ENCODE data around the gene ZNF408.

ZNF408 gene

GRCh38 chr11:46729110-46730027, 28.5 kb downstream of the ZNF408 start:
- no peak for DNase-seq

DNA sequence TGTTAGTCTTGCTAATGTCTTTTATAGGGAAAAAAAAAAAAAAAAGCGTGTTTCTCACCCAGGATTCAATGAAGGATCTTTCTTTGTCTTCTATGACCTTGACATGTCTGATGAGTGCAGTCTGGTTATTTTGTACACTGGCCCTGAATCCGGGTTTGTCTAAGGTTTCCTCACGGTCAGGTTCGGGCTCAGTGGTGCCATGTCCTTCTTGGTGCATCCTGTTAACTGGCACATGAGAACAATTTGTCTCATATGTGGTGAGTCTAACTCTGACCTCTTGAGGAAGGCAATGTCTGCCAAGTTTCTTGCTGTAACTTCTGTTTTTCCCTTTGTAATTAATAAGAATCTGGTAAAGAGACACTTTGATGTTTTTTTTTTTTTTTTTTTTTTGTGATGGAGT, 30.7 kb downstream of the ZNF408 start:
- no peak for DNase-seq

DNA sequence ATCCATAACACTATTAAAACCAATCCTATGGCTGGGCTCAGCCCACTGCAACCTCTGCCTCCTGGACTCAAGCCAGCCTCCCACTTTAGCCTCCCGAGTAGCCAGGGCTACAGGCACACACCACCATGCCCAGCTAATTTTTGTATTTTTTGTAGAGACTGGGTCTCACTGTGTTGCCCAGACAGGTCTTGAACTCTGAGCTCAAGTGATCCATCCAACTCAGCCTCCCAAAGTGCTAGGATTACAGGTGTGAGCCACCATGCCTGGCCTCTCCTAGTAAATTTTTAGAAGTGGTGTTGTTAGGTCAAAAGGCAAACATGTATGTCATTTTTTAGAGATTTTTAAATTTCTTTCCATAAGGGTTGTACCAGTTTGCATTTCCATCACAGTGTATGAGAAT, 32.4 kb downstream of the ZNF408 start:
- DNase-seq = no peak

GRCh38 chr11:46736146-46736545, 35.3 kb downstream of the ZNF408 start:
- DNase-seq = no peak

DNA sequence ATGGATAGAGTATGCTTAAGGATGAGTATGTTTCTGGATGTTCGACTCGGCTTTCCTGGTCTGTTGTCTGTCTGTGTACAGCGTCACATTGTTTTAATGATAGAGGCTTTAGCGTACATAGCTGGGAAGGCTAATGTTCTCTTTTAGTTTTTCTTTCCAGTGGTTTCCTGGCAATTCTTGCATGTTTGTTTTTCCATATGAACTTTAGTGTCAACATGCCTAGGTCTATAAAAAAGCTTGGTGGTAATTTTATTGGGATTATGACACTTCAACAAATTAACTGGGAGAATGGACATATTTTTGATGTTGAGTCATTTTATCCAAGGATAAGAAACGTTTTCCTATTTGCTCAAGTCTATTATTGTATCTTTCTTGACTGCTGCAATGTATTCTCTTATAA, 35.8 kb downstream of the ZNF408 start:
- no peak for DNase-seq

DNA sequence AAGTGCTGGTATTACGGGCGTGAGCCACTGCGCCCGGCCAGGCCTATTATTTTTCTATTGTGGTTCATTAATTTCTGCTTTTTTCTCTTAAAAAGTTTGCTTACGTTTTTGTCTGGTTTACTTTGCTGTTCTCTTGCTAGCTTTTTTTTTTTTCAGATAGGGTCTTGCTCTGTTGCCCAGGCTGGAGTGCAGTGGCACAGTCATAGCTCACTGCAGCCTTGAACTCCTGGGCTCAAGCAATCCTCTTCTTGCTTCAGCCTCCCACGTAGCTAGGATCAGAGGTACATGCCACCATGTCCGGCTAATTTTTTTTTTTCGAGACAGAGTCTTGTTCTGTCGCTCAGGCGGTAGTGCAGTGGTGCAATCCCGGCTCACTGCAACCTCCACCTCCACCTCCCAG, 36.9 kb downstream of the ZNF408 start:
- DNase-seq = no peak

- no peak for DNase-seq
Measured at GRCh38 chr11:46738887-46739286, 38.1 kb downstream of the ZNF408 start.

GRCh38 chr11:46741600-46742484, 41.0 kb downstream of the ZNF408 start:
- no peak for DNase-seq

DNA sequence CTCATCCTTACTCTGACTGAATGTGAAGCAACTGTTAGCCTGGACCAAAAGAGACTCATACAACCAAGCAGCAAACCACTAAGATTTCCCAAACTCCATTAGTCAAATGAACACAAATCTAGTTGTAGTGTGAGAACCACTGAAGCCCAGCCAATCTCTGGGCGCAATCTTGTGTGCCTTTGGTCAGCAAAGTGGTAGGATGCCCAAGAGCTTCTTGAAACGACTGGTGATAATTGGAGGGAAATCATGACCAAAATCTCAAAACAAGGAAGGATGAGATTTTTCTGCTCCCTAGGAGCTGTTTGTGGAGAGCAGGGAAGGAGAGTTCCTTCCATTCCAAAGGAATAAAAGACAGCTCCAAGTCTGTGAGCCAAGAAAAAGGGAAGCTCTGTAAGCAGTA, 42.2 kb downstream of the ZNF408 start:
- DNase-seq = no peak

DNA sequence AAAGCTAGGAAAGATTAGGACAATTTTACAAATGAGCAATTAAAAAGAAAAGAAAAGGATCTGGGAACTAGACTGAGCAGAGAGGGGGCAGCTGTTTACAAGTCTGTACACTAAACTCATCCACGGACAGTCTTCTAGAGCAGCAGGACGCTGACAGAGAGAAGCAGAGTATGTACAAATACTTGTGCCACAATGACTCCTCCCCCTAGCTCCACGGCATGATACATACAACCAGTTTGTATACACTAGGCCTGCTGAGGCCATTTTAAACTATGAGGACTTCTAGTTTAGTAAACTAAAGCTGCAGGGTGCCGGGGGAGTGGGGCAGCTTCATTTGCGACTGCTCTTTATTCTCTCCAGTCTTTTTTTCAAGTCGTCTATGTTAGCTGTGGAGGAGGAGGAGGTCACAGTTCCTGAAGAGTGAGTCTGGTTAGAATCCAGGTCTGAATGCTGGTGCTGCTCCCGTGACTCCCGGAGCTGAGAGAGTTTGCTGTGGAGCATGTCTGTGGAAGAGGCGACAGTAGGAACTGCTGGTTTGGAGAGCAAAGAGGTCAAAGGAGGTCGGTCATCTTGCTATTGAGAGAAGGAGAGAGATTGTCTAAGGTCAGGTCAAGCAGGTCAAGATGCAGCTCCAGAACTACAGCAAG, 43.0 kb downstream of the ZNF408 start:
- no peak for DNase-seq

DNA sequence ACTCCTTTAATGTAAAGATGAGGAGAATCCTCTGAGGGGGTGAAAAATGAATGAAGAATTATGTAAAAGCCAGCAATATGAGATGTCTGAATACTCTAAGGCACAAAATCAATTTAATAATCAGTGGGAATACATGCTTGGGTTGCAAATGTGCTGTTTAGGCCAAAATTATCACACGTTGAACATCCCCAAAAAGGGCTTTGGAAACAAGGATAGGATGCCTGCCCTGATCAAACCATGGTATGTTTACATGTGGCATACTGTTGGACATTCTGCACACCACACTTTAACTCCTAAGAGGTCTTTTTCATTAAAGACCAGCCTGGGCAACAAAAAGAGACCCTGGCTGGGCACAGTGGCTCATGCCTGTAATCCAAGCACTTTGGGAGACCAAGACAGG, 44.5 kb downstream of the ZNF408 start:
- no peak for DNase-seq

DNA sequence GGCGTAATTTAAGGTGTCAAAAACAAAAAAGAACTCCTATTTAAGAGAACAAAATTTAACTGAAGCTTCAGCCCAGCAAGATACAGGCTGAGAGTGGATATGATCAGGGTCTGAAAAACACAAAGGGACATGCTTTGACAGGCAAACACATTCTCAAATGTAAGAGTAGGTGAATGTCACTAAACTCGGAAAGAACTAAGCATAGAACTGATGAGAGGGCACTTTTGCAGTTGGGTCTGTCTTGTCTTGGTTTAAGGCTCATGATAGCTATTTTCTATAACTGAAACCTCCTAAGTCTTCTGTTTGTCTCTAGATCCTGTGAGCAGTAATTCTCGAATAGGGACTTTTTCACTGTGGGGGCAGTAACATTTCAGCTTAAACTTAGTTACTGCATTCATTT, 45.2 kb downstream of the ZNF408 start:
- no peak for DNase-seq

GRCh38 chr11:46747150-46747549, 46.3 kb downstream of the ZNF408 start:
- DNase-seq = no peak

All from cerebellar nuclear complex (tissue), 1 donor.